ENCODE results near the gene KCNQ4. TPM values are rescaled to one million over a fixed set of nuclear protein-coding genes. Genes with fewer than 3 reads are reported as not detected.

KCNQ4 gene
- total and polyA plus RNA-seq, 10 of the 15 experiments (the other 5 are each of a cell fraction or from before 2014, with no cell fraction given): 0.04 to 0.18 (median 0.08) TPM; not detected in 2

GRCh38 chr1:40758578-40759343 is 24.8 kb upstream of the KCNQ4 start:
- Histone ChIP-seq H4K20me1 (ENCODE audit: control insufficient read depth, insufficient read depth) (no peaks in the 10 kb centered on the region; the same call in 1 of the 2 replicates), H3K79me2 (ENCODE audit: control insufficient read depth, insufficient read depth, low read length) (peaks cover 4% of the 10 kb centered on the region; the same call in 1 of the 2 replicates), H3K27ac (ENCODE audit: control insufficient read depth, insufficient read depth) (no peak overlapping the region), H2AFZ (ENCODE audit: control insufficient read depth, low read depth, low read length) (no peak overlapping the region), H3K4me2 (ENCODE audit: control insufficient read depth, insufficient read depth) (no peak overlapping the region), H3K4me1 (ENCODE audit: control insufficient read depth, insufficient read depth, low read length) (peaks cover 33% of the 10 kb centered on the region), H3K36me3 (ENCODE audit: control insufficient read depth in 2 of 2, insufficient read depth in 2 of 2, low read length in 1 of 2) (peaks cover 35 to 67% of the 10 kb centered on the region in 2 experiments), H3K4me3 (no peak overlapping the region), H3K27me3 (replicated peaks in 1 of 2; ENCODE audit: control insufficient read depth in 2 of 2, insufficient read depth in 2 of 2, low read length in 1 of 2) (no peaks in the 10 kb centered on the region), H3K9ac (ENCODE audit: control insufficient read depth, insufficient read depth, low read length) (no peak overlapping the region), H3K9me3 (replicated peaks; ENCODE audit: control insufficient read depth, insufficient read depth, low read length) (no peaks in the 10 kb centered on the region)
- 98% methylated on average over 6 of the region's 6 CpGs for WGBS (ENCODE audit: insufficient coverage, insufficient replicate concordance, low lambda C conversion rate, missing lambda C conversion rate)
- intact Hi-C loops (cut with micrococcal nuclease; ENCODE audit: unreplicated experiment): no loop called here
- ATAC-seq (no peak), DNase-seq (ENCODE audit: low read depth, low spot score) (no peak), FAIRE-seq (no peak)
- CTCF ChIA-PET: interaction anchor here (0.6 to 9.5 kb wide), 5 partner anchors 14 to 182 kb away, joined by 3 to 84 read pairs (median 5); no protein-coding TSS in a partner anchor
- RAD21 ChIA-PET (ENCODE audit: unreplicated experiment): interaction anchor here (1.1 kb wide), 1 partner anchor 18 kb away, joined by 3 read pairs; no protein-coding TSS in a partner anchor
- in situ Hi-C loops (cut with MboI): no loop called here
- POLR2A ChIA-PET: interaction anchor here (1.4 kb wide), 1 partner anchor 66 kb away, joined by 3 read pairs; no protein-coding TSS in a partner anchor
- TF ChIP-seq RELA (IDR thresholded peaks at IDR 0.05; ENCODE audit: borderline replicate concordance, partially characterized antibody) (no peak), SMAD1 (IDR thresholded peaks at IDR 0.05; ENCODE audit: low read depth, partially characterized antibody) (no peak), SREBF1 (IDR thresholded peaks at IDR 0.05; ENCODE audit: low read length) (no peak), BCL3 (IDR thresholded peaks at IDR 0.05; ENCODE audit: borderline replicate concordance, insufficient read depth, low read depth, low read length, poor library complexity, severe bottlenecking) (no peak), IRF4 (IDR thresholded peaks at IDR 0.05; ENCODE audit: low read depth, low read length) (no peak), ZNF217 (IDR thresholded peaks at IDR 0.05) (no peak), BMI1 (IDR thresholded peaks at IDR 0.05; ENCODE audit: borderline replicate concordance) (no peak), CBFB (IDR thresholded peaks at IDR 0.05; ENCODE audit: low read depth) (no peak), PAX5 (IDR thresholded peaks at IDR 0.05; ENCODE audit: borderline replicate concordance, low read depth, low read length) (no peak), ZSCAN29 (IDR thresholded peaks at IDR 0.05) (no peak), ESRRA (IDR thresholded peaks at IDR 0.05; ENCODE audit: low read length) (no peak), PML (IDR thresholded peaks at IDR 0.05; ENCODE audit: low read length) (no peak), NR2C2 (IDR thresholded peaks at IDR 0.05; ENCODE audit: borderline replicate concordance, control insufficient read depth, insufficient read length, low read depth) (no peak), WRNIP1 (IDR thresholded peaks at IDR 0.05; ENCODE audit: borderline replicate concordance, low read depth, low read length) (no peak)
- TF ChIP-seq, protein P1, sequence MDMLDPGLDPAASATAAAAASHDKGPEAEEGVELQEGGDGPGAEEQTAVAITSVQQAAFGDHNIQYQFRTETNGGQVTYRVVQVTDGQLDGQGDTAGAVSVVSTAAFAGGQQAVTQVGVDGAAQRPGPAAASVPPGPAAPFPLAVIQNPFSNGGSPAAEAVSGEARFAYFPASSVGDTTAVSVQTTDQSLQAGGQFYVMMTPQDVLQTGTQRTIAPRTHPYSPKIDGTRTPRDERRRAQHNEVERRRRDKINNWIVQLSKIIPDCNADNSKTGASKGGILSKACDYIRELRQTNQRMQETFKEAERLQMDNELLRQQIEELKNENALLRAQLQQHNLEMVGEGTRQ (IDR thresholded peaks at IDR 0.05; ENCODE audit: borderline replicate concordance, low read depth, low read length): no peak
- TSS peak; percentile 14 for BruUV-seq (replicated peaks)
- SMC1A ChIA-PET (ENCODE audit: uncharacterized antibody, unreplicated experiment): interaction anchor here (0.6 to 0.9 kb wide), 2 partner anchors 46 to 47 kb away, joined by 3 read pairs; no protein-coding TSS in a partner anchor

Measured in GM12878 (cell line).